LNCaP clone FGC (cell line): ENCODE data around the gene IGFALS.

Source experiments
- DNase-seq: peaks from one replicate; pipeline ENCODE4 v3.0.0-alpha.2; 2011; ENCODE audit warnings: low read depth
- H3K4me3 ChIP-seq: 2 replicates; pipeline ENCODE4 v1.5.1; 2011; ENCODE audit warnings: mild to moderate bottlenecking, low read depth, low read length, control low read depth
- TF ChIP-seq, protein P1 (sequence below): IDR thresholded peaks from 2 replicates; pipeline ENCODE4 v1.5.1; 2012; ENCODE audit warnings: mild to moderate bottlenecking; ENCODE audit not compliant: control insufficient read depth, insufficient read depth; ENCODE audit errors: extremely low read depth

The IGFALS gene

DNA sequence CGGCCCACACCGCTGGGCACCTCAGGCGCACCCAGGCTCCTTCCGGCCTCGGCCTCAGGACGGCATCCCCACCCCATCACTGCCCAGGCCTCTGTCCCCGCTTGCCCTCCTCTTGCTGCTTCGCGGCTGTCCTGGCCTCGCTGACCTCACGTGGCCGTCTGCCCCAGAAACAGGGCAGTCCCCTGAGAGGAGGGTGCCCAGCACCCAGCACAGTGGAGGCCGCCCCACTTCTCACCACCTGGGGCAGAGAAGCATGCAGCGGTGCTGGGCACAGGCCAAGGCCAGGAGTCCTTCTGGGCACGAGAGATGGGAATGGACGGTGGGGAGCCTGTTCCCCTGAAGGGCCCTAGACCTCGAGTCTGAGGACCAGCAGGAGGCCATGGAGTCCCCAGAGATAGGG lies 24.2 kb upstream of the IGFALS start:
- DNase-seq, result no peak
- TF ChIP-seq, protein P1, sequence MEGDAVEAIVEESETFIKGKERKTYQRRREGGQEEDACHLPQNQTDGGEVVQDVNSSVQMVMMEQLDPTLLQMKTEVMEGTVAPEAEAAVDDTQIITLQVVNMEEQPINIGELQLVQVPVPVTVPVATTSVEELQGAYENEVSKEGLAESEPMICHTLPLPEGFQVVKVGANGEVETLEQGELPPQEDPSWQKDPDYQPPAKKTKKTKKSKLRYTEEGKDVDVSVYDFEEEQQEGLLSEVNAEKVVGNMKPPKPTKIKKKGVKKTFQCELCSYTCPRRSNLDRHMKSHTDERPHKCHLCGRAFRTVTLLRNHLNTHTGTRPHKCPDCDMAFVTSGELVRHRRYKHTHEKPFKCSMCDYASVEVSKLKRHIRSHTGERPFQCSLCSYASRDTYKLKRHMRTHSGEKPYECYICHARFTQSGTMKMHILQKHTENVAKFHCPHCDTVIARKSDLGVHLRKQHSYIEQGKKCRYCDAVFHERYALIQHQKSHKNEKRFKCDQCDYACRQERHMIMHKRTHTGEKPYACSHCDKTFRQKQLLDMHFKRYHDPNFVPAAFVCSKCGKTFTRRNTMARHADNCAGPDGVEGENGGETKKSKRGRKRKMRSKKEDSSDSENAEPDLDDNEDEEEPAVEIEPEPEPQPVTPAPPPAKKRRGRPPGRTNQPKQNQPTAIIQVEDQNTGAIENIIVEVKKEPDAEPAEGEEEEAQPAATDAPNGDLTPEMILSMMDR, result no peak
- no peak overlapping the region for H3K4me3 ChIP-seq

DNA sequence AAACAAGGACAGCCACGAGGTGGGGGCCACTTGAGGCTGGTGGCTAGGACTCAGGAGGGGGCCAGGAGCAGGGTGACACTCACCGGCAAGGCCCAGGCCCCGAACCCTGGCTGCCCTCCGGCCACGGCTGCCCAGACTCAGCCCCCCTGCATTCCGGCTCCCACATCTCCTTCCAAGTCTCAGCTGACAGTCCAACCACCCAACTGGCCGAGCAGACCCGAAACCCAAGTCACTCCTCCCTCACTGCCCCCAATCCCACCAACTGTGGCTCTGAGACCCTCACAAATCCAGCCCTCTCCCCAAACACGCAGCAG lies 23.7 kb upstream of the IGFALS start:
- TF ChIP-seq, protein P1, result no peak
- no peak overlapping the region for H3K4me3 ChIP-seq
- DNase-seq, result no peak

DNA sequence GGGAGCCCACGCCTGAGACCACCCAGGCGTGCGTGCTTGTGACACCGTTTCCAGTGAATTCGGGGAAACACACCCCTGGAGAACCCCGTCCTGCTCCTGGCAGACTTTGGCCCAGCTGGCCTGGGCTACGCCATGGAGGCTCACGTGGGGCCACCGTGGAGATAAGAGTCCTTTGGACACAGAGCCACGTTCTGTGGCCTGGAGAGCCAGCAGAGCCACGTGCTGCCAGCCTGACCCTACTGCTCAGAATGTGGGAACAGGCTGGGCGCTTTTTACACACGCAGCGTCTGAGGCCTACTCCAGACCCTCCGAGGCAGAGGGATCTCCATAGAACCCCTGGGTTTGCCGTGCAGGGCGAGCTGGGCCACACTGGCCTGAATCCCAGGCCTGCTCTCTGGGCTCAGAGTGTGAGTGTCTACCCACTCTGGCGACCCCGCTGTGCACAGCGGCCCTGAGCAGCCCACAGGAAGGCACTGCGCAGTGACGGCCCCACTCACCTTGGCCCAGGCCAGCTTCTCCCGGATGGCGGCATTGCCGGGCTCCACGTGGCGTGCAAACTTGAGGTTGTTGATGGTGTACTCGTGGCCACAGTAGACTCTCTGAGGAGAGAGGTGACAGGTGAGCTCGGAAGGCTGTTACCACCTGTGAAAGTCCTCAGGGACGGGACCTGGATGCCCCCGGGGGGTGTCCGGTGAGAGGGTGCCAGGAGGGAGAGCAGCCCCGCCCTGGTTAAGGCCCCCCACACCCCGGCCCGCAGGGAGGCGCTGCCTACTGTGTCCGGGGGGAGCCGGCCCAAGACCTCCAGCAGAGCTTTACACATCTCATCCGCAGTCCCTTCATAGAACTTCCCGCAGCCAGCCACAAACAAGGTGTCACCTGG lies 23.1 kb upstream of the IGFALS start:
- no peak overlapping the region for H3K4me3 ChIP-seq
- TF ChIP-seq, protein P1, result no peak
- DNase-seq, result no peak

DNA sequence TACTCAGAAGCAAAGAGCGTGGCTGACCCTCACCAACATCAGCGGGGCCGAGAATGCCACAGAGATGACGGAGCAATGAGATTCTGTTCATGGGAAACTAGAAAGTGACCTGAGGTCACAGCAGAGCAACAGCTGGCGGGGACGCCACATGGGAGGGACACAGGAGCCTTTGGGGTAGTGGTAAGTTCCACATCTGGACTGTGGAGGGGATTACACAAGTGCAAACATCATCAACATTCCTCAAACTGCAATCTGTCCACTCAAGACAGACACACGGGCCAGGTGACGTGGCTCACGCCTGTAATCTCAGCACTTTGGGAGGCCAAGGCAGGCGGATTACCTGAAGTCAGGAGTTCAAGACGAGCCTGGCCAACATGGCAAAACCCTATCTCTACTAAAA lies 22.0 kb upstream of the IGFALS start:
- H3K4me3 ChIP-seq, result no peak overlapping the region
- TF ChIP-seq, protein P1, result no peak
- DNase-seq, result no peak

DNA sequence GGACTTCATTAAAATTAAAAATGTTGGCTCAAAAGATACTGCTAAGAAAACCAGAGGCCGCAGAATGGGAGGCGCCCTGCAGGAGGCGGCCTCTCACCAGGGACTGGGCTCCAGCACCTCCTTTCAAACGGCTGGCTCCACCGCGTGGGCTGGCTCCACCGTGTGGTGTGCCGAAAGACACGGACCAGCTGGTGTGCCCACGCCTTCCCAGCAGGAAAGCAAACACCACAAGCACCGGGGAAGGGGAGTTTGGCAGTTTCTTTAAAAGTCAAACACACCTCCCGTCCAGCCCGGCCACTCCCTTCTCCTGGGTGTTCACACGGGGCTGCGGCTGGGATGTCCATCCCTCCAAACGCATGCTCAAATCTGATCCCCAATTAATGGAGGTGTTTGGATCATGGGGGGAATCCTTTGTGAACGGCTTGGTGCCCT lies 19.2 kb upstream of the IGFALS start:
- DNase-seq, result peak; percentile 82
- TF ChIP-seq, protein P1, result peak; percentile 78
- no peak overlapping the region for H3K4me3 ChIP-seq

DNA sequence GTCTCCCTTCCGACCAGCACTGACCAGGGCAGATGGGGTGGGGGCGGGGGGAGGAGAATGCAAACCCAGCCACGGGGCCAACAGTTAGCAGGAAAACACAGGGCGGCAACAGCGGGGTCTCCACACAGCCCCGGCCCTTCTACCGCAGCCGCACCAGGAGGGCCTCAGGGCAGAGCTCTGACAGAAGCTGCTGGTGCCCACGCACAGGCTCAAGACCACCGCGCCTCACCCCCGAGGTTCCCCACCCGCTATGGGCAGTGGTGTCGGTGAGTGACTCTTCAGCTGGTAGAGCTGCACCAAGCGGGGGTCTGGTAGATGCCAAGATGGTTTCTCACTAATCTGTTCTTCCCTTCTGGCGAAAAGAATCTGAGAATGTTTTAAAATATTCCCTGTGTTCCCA lies 17.0 kb upstream of the IGFALS start:
- TF ChIP-seq, protein P1, result no peak
- DNase-seq, result no peak
- H3K4me3 ChIP-seq, result no peak overlapping the region

DNA sequence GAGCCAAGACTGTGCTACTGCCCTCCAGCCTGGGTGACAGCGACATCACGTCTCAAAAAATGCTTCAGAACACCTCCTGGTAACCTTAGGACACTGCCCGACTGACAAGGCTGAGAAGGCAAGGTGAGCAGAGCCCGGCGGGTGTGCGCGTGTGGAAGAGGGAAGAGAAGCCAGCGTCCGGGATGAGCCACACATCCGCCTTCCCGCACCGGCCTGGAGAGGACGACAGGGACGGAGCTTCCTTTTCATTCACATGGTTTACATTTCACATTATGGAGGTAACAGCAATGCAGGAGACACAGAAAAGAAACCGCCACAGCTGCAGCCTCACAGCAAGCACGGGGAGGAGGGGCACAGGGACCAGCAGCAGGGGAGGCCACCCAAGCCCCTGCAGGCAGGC lies 16.6 kb upstream of the IGFALS start:
- DNase-seq, result no peak
- TF ChIP-seq, protein P1, result no peak
- H3K4me3 ChIP-seq, result no peak overlapping the region
